ENCODE data around the gene RPL13A.
A peak's percentile ranks its signal among the peaks of the same experiment; 100 is the strongest.

RPL13A gene

GRCh38 chr19:49512970-49513745 lies 25.8 kb downstream of the RPL13A start:
- DNase-seq: peak; percentile 40

GRCh38 chr19:49513746-49514118 lies 26.3 kb downstream of the RPL13A start:
- DNase-seq: no peak

GRCh38 chr19:49514151-49514550 lies 26.7 kb downstream of the RPL13A start:
- no peak for DNase-seq

GRCh38 chr19:49515767-49516166 lies 28.4 kb downstream of the RPL13A start:
- DNase-seq: no peak

- DNase-seq: no peak
These were observed 30.6 kb downstream of the RPL13A start for GRCh38 chr19:49518033-49518432.

GRCh38 chr19:49520705-49521319 lies 33.4 kb downstream of the RPL13A start:
- no peak for DNase-seq

GRCh38 chr19:49524812-49525455 lies 37.5 kb downstream of the RPL13A start:
- no peak for DNase-seq

- DNase-seq: no peak
These were observed 40.9 kb downstream of the RPL13A start for GRCh38 chr19:49528211-49528771.

GRCh38 chr19:49530708-49531107 lies 43.3 kb downstream of the RPL13A start:
- DNase-seq: no peak

GRCh38 chr19:49533551-49534488 lies 46.4 kb downstream of the RPL13A start:
- peak; percentile 85 for DNase-seq

GRCh38 chr19:49534632-49535385 lies 47.4 kb downstream of the RPL13A start:
- no peak for DNase-seq

- no peak for DNase-seq
These were observed 49.6 kb downstream of the RPL13A start for GRCh38 chr19:49536921-49537462.

- no peak for DNase-seq
These were observed 51.2 kb downstream of the RPL13A start for GRCh38 chr19:49538643-49539042.

- DNase-seq: no peak
These were observed 52.0 kb downstream of the RPL13A start for GRCh38 chr19:49539192-49539952.

All from CD4-positive, alpha-beta T cell treated with Interleukin-12 subunit alpha and Interleukin-12 subunit beta, for 1 hour (primary cell).